Thyroid gland (tissue), 4 donors: Measurements from ENCODE around the gene WIPF2. TPM values are rescaled to one million over a fixed set of nuclear protein-coding genes. Genes with fewer than 3 reads are reported as not detected.

Source experiments
- DNase-seq, 2 donors: peaks; one replicate each; pipeline ENCODE4 v3.0.0-alpha.2; 2019
- H3K27ac ChIP-seq, 3 donors: fragments of 200-600 bp; sonication (generic); 1 replicate in 2 of 3; 2 replicates in 1 of 3; pipeline ENCODE4 v1.5.1; 2016 to 2019; ENCODE audit warnings: mild to moderate bottlenecking in 1 of 3, moderate library complexity in 1 of 3
- H3K27me3 ChIP-seq: fragments of 200-600 bp; sonication (generic); one replicate; pipeline ENCODE4 v1.5.1; 2019
- H3K36me3 ChIP-seq, 2 donors: fragments of 200-600 bp; sonication (generic); one replicate each; pipeline ENCODE4 v1.5.1; 2016 to 2019
- H3K4me1 ChIP-seq, 2 donors: fragments of 200-600 bp; sonication (generic); one replicate each; pipeline ENCODE4 v1.5.1; 2017 to 2019
- H3K4me3 ChIP-seq, 3 donors: fragments of 200-600 bp; sonication (generic); replicated peaks in 1 of 3; 1 replicate in 2 of 3; 2 replicates in 1 of 3; pipeline ENCODE4 v1.5.1; 2016; ENCODE audit warnings: mild to moderate bottlenecking in 1 of 3
- H3K9me3 ChIP-seq: fragments of 200-600 bp; sonication (generic); one replicate; pipeline ENCODE4 v1.5.1; 2017
- CTCF ChIP-seq, 6 experiments: fragments of 200-600 bp in 3 of 6; fragments of 450-650 bp in 3 of 6; sonication (generic) in 3 of 6; IDR thresholded peaks; one replicate each; pipeline ENCODE4 v1.5.1; 2016 to 2019; ENCODE audit warnings: antibody characterized with exemption in 6 of 6, mild to moderate bottlenecking in 2 of 6, inconsistent platforms in 1 of 6, moderate library complexity in 1 of 6
- POLR2A ChIP-seq, 2 donors: fragments of 450-650 bp; IDR thresholded peaks; one replicate each; pipeline ENCODE4 v1.6.1; 2017; ENCODE audit warnings: antibody characterized with exemption in 2 of 2, mild to moderate bottlenecking in 2 of 2, moderate library complexity in 1 of 2
- WGBS, 2 donors: methylation state at CpG; one replicate each; pipeline ENCODE4 v1.1.5; 2017; 5-methylcytosine and 5-hydroxymethylcytosine counted together
- intact Hi-C: fragments of 100-400 bp; cut with DNase I; formaldehyde crosslinking; loops from one replicate; pipeline ENCODE4 v1.15.1; 2023
- total RNA-seq, 4 donors: library from RNA; depleted of rRNA; stranded (reverse); fragments of >200 nt; gene quantifications; one replicate each; pipeline ENCODE4 v1.2.3, GENCODE V29; 2016

Gene WIPF2
- total RNA-seq, 4 donors from 2014 or later, result 13.2 to 14.6 (median 14.5) TPM

- peak; percentile 77 to 83 for DNase-seq
- Histone ChIP-seq H3K27me3 (no peaks in the 10 kb centered on the region), H3K36me3 (no peaks in the 10 kb centered on the region), H3K4me3 (peak overlapping the region in 1 of 3 donors; percentile 22), H3K9me3 (no peaks in the 10 kb centered on the region), H3K4me1 (peaks cover 83 to 85% of the 10 kb centered on the region in 2 donors), H3K27ac (peak overlapping the region; percentile 59 to 96 (median 93))
- WGBS, 2 donors, result 0 to 3% methylated on average over 4 of the region's 4 CpGs
- no peak for TF ChIP-seq CTCF (IDR thresholded peaks at IDR 0.05)
- no peak for TF ChIP-seq POLR2A (IDR thresholded peaks at IDR 0.05)
- intact Hi-C loops, result no loop called here
Observed at GRCh38 chr17:40321961-40322357, 102.9 kb downstream of the WIPF2 start.

GRCh38 chr17:40322358-40323315, 103.5 kb downstream of the WIPF2 start:
- peak overlapping the region; percentile 59 to 96 (median 93) for H3K27ac ChIP-seq
- peak; percentile 78 to 80 for DNase-seq
- WGBS, 2 donors, result 2 to 16% methylated on average over 13 to 19 of the region's 19 CpGs
- H3K9me3 ChIP-seq, result no peaks in the 10 kb centered on the region
- H3K27me3 ChIP-seq, result no peaks in the 10 kb centered on the region
- H3K36me3 ChIP-seq, result no peaks in the 10 kb centered on the region
- H3K4me1 ChIP-seq, result peaks cover 83 to 85% of the 10 kb centered on the region in 2 donors
- H3K4me3 ChIP-seq, result peak overlapping the region in 1 of 3 donors; percentile 22
- TF ChIP-seq CTCF (IDR thresholded peaks at IDR 0.05) (no peak), POLR2A (IDR thresholded peaks at IDR 0.05) (no peak)
- intact Hi-C loops, result no loop called here

GRCh38 chr17:40323391-40324381, 104.6 kb downstream of the WIPF2 start:
- no peaks in the 10 kb centered on the region for H3K9me3 ChIP-seq
- H3K4me3 ChIP-seq, result no peak overlapping the region
- TF ChIP-seq CTCF (IDR thresholded peaks at IDR 0.05) (no peak), POLR2A (IDR thresholded peaks at IDR 0.05) (no peak)
- WGBS, 2 donors, result 43 to 45% methylated on average over 8 of the region's 10 CpGs
- peak overlapping the region; percentile 59 to 96 (median 93) for H3K27ac ChIP-seq
- no peak for DNase-seq
- no peaks in the 10 kb centered on the region for H3K27me3 ChIP-seq
- H3K4me1 ChIP-seq, result peaks cover 90 to 94% of the 10 kb centered on the region in 2 donors
- intact Hi-C loops, result no loop called here
- H3K36me3 ChIP-seq, result no peaks in the 10 kb centered on the region

GRCh38 chr17:40325156-40326013, 106.3 kb downstream of the WIPF2 start:
- no peaks in the 10 kb centered on the region for H3K36me3 ChIP-seq
- no peaks in the 10 kb centered on the region for H3K9me3 ChIP-seq
- WGBS, 2 donors, result 83 to 87% methylated on average over 13 of the region's 13 CpGs
- TF ChIP-seq CTCF (IDR thresholded peaks at IDR 0.05), result no peak
- TF ChIP-seq POLR2A (IDR thresholded peaks at IDR 0.05), result no peak
- H3K4me3 ChIP-seq, result no peak overlapping the region
- peak overlapping the region; percentile 47 to 96 (median 93) for H3K27ac ChIP-seq
- no peaks in the 10 kb centered on the region for H3K27me3 ChIP-seq
- H3K4me1 ChIP-seq, result peaks cover 87 to 100% of the 10 kb centered on the region in 2 donors
- intact Hi-C loops, result no loop called here
- DNase-seq, result no peak
